PC-9 (cell line): ENCODE data around the gene MESP1.

Experiments
- EZH2 ChIP-seq: fragments of 200-600 bp; sonication (generic); IDR thresholded peaks from 2 replicates; pipeline ENCODE4 v1.8.0; 2017; ENCODE audit warnings: antibody characterized with exemption, low read depth
- TF ChIP-seq, protein P1 (sequence below): fragments of 200-600 bp; sonication (generic); conservative IDR thresholded peaks from 2 replicates; pipeline ENCODE4 v1.6.1; 2017; ENCODE audit warnings: mixed run types, antibody characterized with exemption, mild to moderate bottlenecking, moderate library complexity

DNA sequence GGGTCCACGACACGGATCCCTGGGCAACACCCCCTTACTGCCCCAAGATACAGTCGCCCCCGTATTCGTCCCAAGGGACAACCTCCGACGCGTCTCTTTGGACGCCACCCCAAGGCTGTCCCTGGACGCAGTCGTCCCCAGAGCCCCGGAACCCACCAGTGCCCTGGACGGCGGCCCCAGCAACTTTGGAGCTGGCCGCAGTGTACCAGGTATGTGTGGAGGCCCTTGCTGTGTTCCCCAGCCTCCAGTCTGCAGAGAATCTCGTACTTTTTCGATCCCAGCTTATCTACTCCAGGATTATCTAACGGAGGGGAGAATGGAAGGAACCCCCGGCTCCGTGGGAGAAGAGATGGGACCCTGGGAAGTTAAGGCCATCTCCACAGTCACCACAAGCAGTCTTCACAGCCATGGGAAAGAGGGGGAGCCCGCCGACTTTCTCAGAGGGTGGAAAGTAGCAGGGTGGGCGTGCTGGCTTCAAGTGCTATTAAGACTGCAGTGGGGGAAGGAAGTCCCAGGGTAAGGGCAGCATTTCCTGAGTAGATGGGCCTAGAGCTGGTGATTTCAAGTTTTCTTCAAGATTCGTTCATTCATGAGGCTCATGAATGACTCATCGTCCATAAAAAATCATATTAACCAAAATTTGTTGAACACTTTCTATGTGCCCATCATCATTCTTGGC is 26.2 kb upstream of the MESP1 start:
- TF ChIP-seq, protein P1, sequence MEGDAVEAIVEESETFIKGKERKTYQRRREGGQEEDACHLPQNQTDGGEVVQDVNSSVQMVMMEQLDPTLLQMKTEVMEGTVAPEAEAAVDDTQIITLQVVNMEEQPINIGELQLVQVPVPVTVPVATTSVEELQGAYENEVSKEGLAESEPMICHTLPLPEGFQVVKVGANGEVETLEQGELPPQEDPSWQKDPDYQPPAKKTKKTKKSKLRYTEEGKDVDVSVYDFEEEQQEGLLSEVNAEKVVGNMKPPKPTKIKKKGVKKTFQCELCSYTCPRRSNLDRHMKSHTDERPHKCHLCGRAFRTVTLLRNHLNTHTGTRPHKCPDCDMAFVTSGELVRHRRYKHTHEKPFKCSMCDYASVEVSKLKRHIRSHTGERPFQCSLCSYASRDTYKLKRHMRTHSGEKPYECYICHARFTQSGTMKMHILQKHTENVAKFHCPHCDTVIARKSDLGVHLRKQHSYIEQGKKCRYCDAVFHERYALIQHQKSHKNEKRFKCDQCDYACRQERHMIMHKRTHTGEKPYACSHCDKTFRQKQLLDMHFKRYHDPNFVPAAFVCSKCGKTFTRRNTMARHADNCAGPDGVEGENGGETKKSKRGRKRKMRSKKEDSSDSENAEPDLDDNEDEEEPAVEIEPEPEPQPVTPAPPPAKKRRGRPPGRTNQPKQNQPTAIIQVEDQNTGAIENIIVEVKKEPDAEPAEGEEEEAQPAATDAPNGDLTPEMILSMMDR = no peak
- TF ChIP-seq EZH2 = no peak
